GM12875 (cell line): Measurements from ENCODE around the gene TRIM54.

Experiments used
- H3K4me3 ChIP-seq: one replicate; pipeline ENCODE4 v1.5.1; 2011; ENCODE audit warnings: low read depth, low read length, control low read depth
- CTCF ChIP-seq: IDR thresholded peaks from 2 replicates; pipeline ENCODE4 v1.5.1; 2011; ENCODE audit warnings: low read depth, mild to moderate bottlenecking, control low read depth, inconsistent platforms, low read length, moderate library complexity, borderline replicate concordance; ENCODE audit not compliant: insufficient read depth

TRIM54 gene

GRCh38 chr2:27275211-27276150 is 6.7 kb upstream of the TRIM54 start, which contains the start of gene DNAJC5G:
TSS of gene DNAJC5G (plus strand) at chr2:27275433. CDS start at chr2:27276729, 1,296 bp downstream.
- no peak for TF ChIP-seq CTCF

GRCh38 chr2:27278010-27278409 is 4.2 kb upstream of the TRIM54 start:
- no peak for TF ChIP-seq CTCF

More at GRCh38 chr2:27275211-27276150, 6.7 kb upstream of the TRIM54 start, which contains the start of gene DNAJC5G:
- H3K4me3 ChIP-seq: no peak within 1 kb of the TSS

GRCh38 chr2:27280826-27281225 is 1.4 kb upstream of the TRIM54 start:
- TF ChIP-seq CTCF: no peak
- no peak overlapping the region for H3K4me3 ChIP-seq

More at GRCh38 chr2:27278010-27278409, 4.2 kb upstream of the TRIM54 start:
- no peak overlapping the region for H3K4me3 ChIP-seq

GRCh38 chr2:27281442-27281841 is 787 bp upstream of the TRIM54 start:
- TF ChIP-seq CTCF: no peak
- no peak overlapping the region for H3K4me3 ChIP-seq

- no peak overlapping the region for H3K4me3 ChIP-seq
- TF ChIP-seq CTCF: no peak
Measured at GRCh38 chr2:27282892-27283291, 663 bp downstream of the TRIM54 start.

- H3K4me3 ChIP-seq: no peak overlapping the region
- TF ChIP-seq CTCF: no peak
Measured at GRCh38 chr2:27284996-27285395, 2.8 kb downstream of the TRIM54 start.

- no peak for TF ChIP-seq CTCF
- H3K4me3 ChIP-seq: no peak overlapping the region
Measured at GRCh38 chr2:27285481-27285880, 3.3 kb downstream of the TRIM54 start.
